ENCODE measurements around the gene FBXW4.

FBXW4 gene

GRCh38 chr10:101696632-101697031 is 1.7 kb upstream of the FBXW4 start:
- DNase-seq (ENCODE audit: low read depth) = no peak

GRCh38 chr10:101695404-101695890 is 477 bp upstream of the FBXW4 start:
- no peak for DNase-seq (ENCODE audit: low read depth)

- DNase-seq (ENCODE audit: low read depth) = peak; percentile 41
These were observed 844 bp downstream of the FBXW4 start for GRCh38 chr10:101693978-101694673.

GRCh38 chr10:101693651-101693977 is 1.4 kb downstream of the FBXW4 start:
- DNase-seq (ENCODE audit: low read depth) = no peak

GRCh38 chr10:101691081-101691480 is 3.9 kb downstream of the FBXW4 start:
- no peak for DNase-seq (ENCODE audit: low read depth)

GRCh38 chr10:101690461-101690860 is 4.5 kb downstream of the FBXW4 start:
- no peak for DNase-seq (ENCODE audit: low read depth)

- DNase-seq (ENCODE audit: low read depth) = no peak
These were observed 7.8 kb downstream of the FBXW4 start for GRCh38 chr10:101687071-101687658.

- no peak for DNase-seq (ENCODE audit: low read depth)
These were observed 8.6 kb downstream of the FBXW4 start for GRCh38 chr10:101686133-101686925.

GRCh38 chr10:101684782-101685181 is 10.2 kb downstream of the FBXW4 start:
- no peak for DNase-seq (ENCODE audit: low read depth)

GRCh38 chr10:101683276-101683675 is 11.7 kb downstream of the FBXW4 start:
- DNase-seq (ENCODE audit: low read depth) = no peak

- DNase-seq (ENCODE audit: low read depth) = no peak
These were observed 12.7 kb downstream of the FBXW4 start for GRCh38 chr10:101682172-101682825.

GRCh38 chr10:101676565-101676964 is 18.4 kb downstream of the FBXW4 start:
- DNase-seq (ENCODE audit: low read depth) = no peak

GRCh38 chr10:101675115-101675514 is 19.9 kb downstream of the FBXW4 start:
- DNase-seq (ENCODE audit: low read depth) = no peak

GRCh38 chr10:101672536-101672935 is 22.4 kb downstream of the FBXW4 start:
- no peak for DNase-seq (ENCODE audit: low read depth)

GRCh38 chr10:101671453-101671852 is 23.5 kb downstream of the FBXW4 start:
- DNase-seq (ENCODE audit: low read depth) = no peak

GRCh38 chr10:101670635-101671034 is 24.3 kb downstream of the FBXW4 start:
- no peak for DNase-seq (ENCODE audit: low read depth)

- DNase-seq (ENCODE audit: low read depth) = no peak
These were observed 25.8 kb downstream of the FBXW4 start for GRCh38 chr10:101669181-101669580.

- no peak for DNase-seq (ENCODE audit: low read depth)
These were observed 26.4 kb downstream of the FBXW4 start for GRCh38 chr10:101668566-101668965.

- DNase-seq (ENCODE audit: low read depth) = no peak
These were observed 28.9 kb downstream of the FBXW4 start for GRCh38 chr10:101666083-101666482.

- DNase-seq (ENCODE audit: low read depth) = no peak
These were observed 31.9 kb downstream of the FBXW4 start for GRCh38 chr10:101663097-101663496.

- DNase-seq (ENCODE audit: low read depth) = no peak
These were observed 34.7 kb downstream of the FBXW4 start for GRCh38 chr10:101660256-101660655.

GRCh38 chr10:101658975-101659374 is 36.0 kb downstream of the FBXW4 start:
- no peak for DNase-seq (ENCODE audit: low read depth)

- DNase-seq (ENCODE audit: low read depth) = no peak
These were observed 38.1 kb downstream of the FBXW4 start for GRCh38 chr10:101656890-101657289.

All from stimulated activated CD8-positive, alpha-beta memory T cell treated with anti-CD3 and anti-CD28 coated beads, Interleukin-7, amount 100 ng/mL, for 24 hours (primary cell).